Activated CD8-positive, alpha-beta T cell treated with anti-CD3 and anti-CD28 coated beads for 36 hours (primary cell): ENCODE results near the gene CYTH4. TPM values are rescaled to one million over a fixed set of nuclear protein-coding genes. Genes with fewer than 3 reads are reported as not detected.
A peak's percentile ranks its signal among the peaks of the same experiment; 100 is the strongest.

Experiments
- ATAC-seq: fragments of 200-7000 bp; cut with Tn5 transposase; one replicate; pipeline ENCODE4 v1.10.0; 2021; ENCODE audit warnings: mild to moderate bottlenecking, moderate library complexity
- CTCF ChIA-PET: fragments of 350-600 bp; sonication (Branson Sonifier 250); formaldehyde crosslinking; loops from one replicate; lab custom pipeline; 2021; ENCODE audit warnings: antibody characterized with exemption; lab: Charles Lee
- POLR2A ChIA-PET: fragments of 350-600 bp; sonication (Branson Sonifier 250); formaldehyde crosslinking; loops from one replicate; lab custom pipeline; 2021; ENCODE audit warnings: antibody characterized with exemption; lab: Charles Lee
- DNase-seq: peaks from one replicate; pipeline ENCODE4 v3.0.0-alpha.2; 2020
- H3K27ac Mint-ChIP-seq: one replicate; pipeline ENCODE4 v1.8.0; 2021; ENCODE audit warnings: mild to moderate bottlenecking, mixed read lengths
- H3K27me3 Mint-ChIP-seq: one replicate; pipeline ENCODE4 v1.8.0; 2021; ENCODE audit warnings: mixed read lengths
- H3K36me3 Mint-ChIP-seq: one replicate; pipeline ENCODE4 v1.8.0; 2021; ENCODE audit warnings: low read depth, mixed read lengths
- H3K4me1 Mint-ChIP-seq: one replicate; pipeline ENCODE4 v1.8.0; 2021; ENCODE audit warnings: low read depth, mixed read lengths
- H3K4me3 Mint-ChIP-seq: one replicate; pipeline ENCODE4 v1.8.0; 2021; ENCODE audit warnings: mild to moderate bottlenecking, moderate library complexity, mixed read lengths
- H3K9me3 Mint-ChIP-seq: one replicate; pipeline ENCODE4 v1.8.0; 2021; ENCODE audit warnings: mixed read lengths
- CTCF ChIP-seq: fragments of 200-600 bp; IDR thresholded peaks from one replicate; pipeline ENCODE4 v1.8.0; 2022; ENCODE audit warnings: antibody characterized with exemption, mild to moderate bottlenecking
- intact Hi-C: fragments of 100-400 bp; cut with micrococcal nuclease; formaldehyde crosslinking; loops from one replicate; pipeline ENCODE4 v1.10.0; 2022
- total RNA-seq, 2 experiments: library from RNA; stranded (reverse); gene quantifications; one replicate each; pipeline ENCODE4 v1.2.3, GENCODE V29; 2021

The CYTH4 gene
- total RNA-seq, 2 experiments from 2014 or later = 33.2 to 33.4 TPM

GRCh38 chr22:37309211-37310074 is 27.1 kb downstream of the CYTH4 start:
- POLR2A ChIA-PET = interaction anchor here (0.9 to 1.8 kb wide), 7 partner anchors 9 to 177 kb away, joined by 3 to 10 read pairs (median 4); partner anchors contain the start of genes CYTH4, MFNG and RAC2
- H3K27ac Mint-ChIP-seq = peak overlapping the region; percentile 85
- H3K9me3 Mint-ChIP-seq = peaks cover 3% of the 10 kb centered on the region
- DNase-seq = peak; percentile 78
- CTCF ChIA-PET = interaction anchor here (0.6 to 1.9 kb wide), 11 partner anchors 9 to 453 kb away, joined by 3 to 11 read pairs (median 3); no protein-coding TSS in a partner anchor
- intact Hi-C loops = loop anchor here (10.0 kb wide), 1 partner anchor 255 kb away; the partner anchor contains the start of gene CDC42EP1
- peak overlapping the region; percentile 39 for H3K4me3 Mint-ChIP-seq
- no peak for TF ChIP-seq CTCF
- H3K36me3 Mint-ChIP-seq = peaks cover 41% of the 10 kb centered on the region
- H3K4me1 Mint-ChIP-seq = peaks cover 92% of the 10 kb centered on the region
- H3K27me3 Mint-ChIP-seq = no peaks in the 10 kb centered on the region
- peak; percentile 51 for ATAC-seq

- H3K27ac Mint-ChIP-seq = peak overlapping the region; percentile 85
- H3K4me1 Mint-ChIP-seq = peaks cover 93% of the 10 kb centered on the region
- CTCF ChIA-PET = interaction anchor here (0.6 to 1.9 kb wide), 11 partner anchors 10 to 454 kb away, joined by 3 to 11 read pairs (median 3); no protein-coding TSS in a partner anchor
Measured at GRCh38 chr22:37310075-37310606, 27.8 kb downstream of the CYTH4 start.

GRCh38 chr22:37310815-37311595 is 28.7 kb downstream of the CYTH4 start:
- no peak for TF ChIP-seq CTCF
- Mint-ChIP-seq H3K4me3 (no peak overlapping the region), H3K27ac (peak overlapping the region; percentile 38), H3K27me3 (no peaks in the 10 kb centered on the region), H3K36me3 (peaks cover 31% of the 10 kb centered on the region), H3K9me3 (peaks cover 3% of the 10 kb centered on the region), H3K4me1 (peaks cover 87% of the 10 kb centered on the region)
- ChIA-PET POLR2A (interaction anchor here (0.6 to 1.2 kb wide), 2 partner anchors 19 to 175 kb away, joined by 3 read pairs; partner anchors contain the start of gene MFNG), CTCF (interaction anchor here (0.9 to 1.9 kb wide), 9 partner anchors 11 to 454 kb away, joined by 3 to 11 read pairs (median 3); no protein-coding TSS in a partner anchor)
- ATAC-seq (no peak), DNase-seq (no peak)
- intact Hi-C loops = loop anchor here (10.0 kb wide), 1 partner anchor 254 kb away; the partner anchor contains the start of gene CDC42EP1

More at GRCh38 chr22:37310075-37310606, 27.8 kb downstream of the CYTH4 start:
- POLR2A ChIA-PET = interaction anchor here (0.9 to 1.8 kb wide), 7 partner anchors 9 to 176 kb away, joined by 3 to 10 read pairs (median 4); partner anchors contain the start of genes CYTH4, MFNG and RAC2
- Mint-ChIP-seq H3K9me3 (peaks cover 3% of the 10 kb centered on the region), H3K36me3 (peaks cover 40% of the 10 kb centered on the region), H3K27me3 (no peaks in the 10 kb centered on the region), H3K4me3 (peak overlapping the region; percentile 39)
- intact Hi-C loops = loop anchor here (10.0 kb wide), 1 partner anchor 255 kb away; the partner anchor contains the start of gene CDC42EP1
- ATAC-seq (no peak), DNase-seq (no peak)
- TF ChIP-seq CTCF = no peak

GRCh38 chr22:37311761-37312312 is 29.5 kb downstream of the CYTH4 start:
- H3K27ac Mint-ChIP-seq = peak overlapping the region; percentile 4
- H3K36me3 Mint-ChIP-seq = peaks cover 23% of the 10 kb centered on the region
- intact Hi-C loops = loop anchor here (10.0 kb wide), 1 partner anchor 253 kb away; the partner anchor contains the start of gene CDC42EP1
- no peaks in the 10 kb centered on the region for H3K9me3 Mint-ChIP-seq
- no peak for DNase-seq
- H3K27me3 Mint-ChIP-seq = no peaks in the 10 kb centered on the region
- ATAC-seq = no peak
- no peak for TF ChIP-seq CTCF
- ChIA-PET POLR2A (interaction anchor here (0.6 kb wide), 1 partner anchor 18 kb away, joined by 3 read pairs; no protein-coding TSS in a partner anchor), CTCF (interaction anchor here (1.4 to 5.4 kb wide), 3 partner anchors 51 to 117 kb away, joined by 3 to 40 read pairs (median 5); no protein-coding TSS in a partner anchor)
- H3K4me1 Mint-ChIP-seq = peaks cover 84% of the 10 kb centered on the region
- no peak overlapping the region for H3K4me3 Mint-ChIP-seq
